K562 (cell line): ENCODE results near the gene CDKN2C. TPM values are rescaled to one million over a fixed set of nuclear protein-coding genes. Genes with fewer than 3 reads are reported as not detected.

ENCODE experiments used
- ARID3A ChIP-seq: IDR thresholded peaks from 2 replicates; pipeline ENCODE4 v1.6.1; 2012; ENCODE audit warnings: low read depth, low read length, improper control_type of control experiment, borderline replicate concordance
- E2F8 ChIP-seq: fragments of 450-650 bp; IDR thresholded peaks from 2 replicates; pipeline ENCODE4 v1.7.1; 2018; ENCODE audit warnings: mild to moderate bottlenecking, low read depth; ENCODE audit not compliant: partially characterized antibody
- ELF2 ChIP-seq: fragments of 250-450 bp; sonication (Bioruptor Pico); IDR thresholded peaks from 2 replicates; pipeline ENCODE4 v1.5.0; 2021; ENCODE audit warnings: mild to moderate bottlenecking
- FIP1L1 ChIP-seq: fragments of 200-400 bp; formaldehyde crosslinking; IDR thresholded peaks from 2 replicates; pipeline ENCODE4 v1.6.1; 2018; ENCODE audit warnings: mild to moderate bottlenecking, low read depth, low read length; ENCODE audit not compliant: poor library complexity, severe bottlenecking
- FOXA1 ChIP-seq: fragments of 450-650 bp; IDR thresholded peaks from 2 replicates; pipeline ENCODE4 v1.6.1; 2016; ENCODE audit warnings: mild to moderate bottlenecking, borderline replicate concordance
- MAFK ChIP-seq: IDR thresholded peaks from 2 replicates; pipeline ENCODE4 v1.6.1; 2011; ENCODE audit warnings: low read length, improper control_type of control experiment
- MTA2 ChIP-seq: fragments of 450-650 bp; IDR thresholded peaks from 2 replicates; pipeline ENCODE4 v1.6.1; 2016; ENCODE audit warnings: low read depth
- NR0B1 ChIP-seq: fragments of 450-650 bp; IDR thresholded peaks from one replicate; pipeline ENCODE4 v1.6.1; 2018; ENCODE audit warnings: mild to moderate bottlenecking, moderate library complexity; ENCODE audit not compliant: partially characterized antibody
- POLR3A ChIP-seq: IDR thresholded peaks from 2 replicates; pipeline ENCODE4 v1.6.1; 2011; ENCODE audit warnings: borderline replicate concordance, mild to moderate bottlenecking, moderate library complexity; ENCODE audit not compliant: insufficient read length, insufficient read depth; ENCODE audit errors: extremely low read depth
- ZC3H8 ChIP-seq: fragments of 450-650 bp; IDR thresholded peaks from 2 replicates; pipeline ENCODE4 v1.6.1; 2017
- ZNF263 ChIP-seq: sonication (generic); formaldehyde crosslinking; IDR thresholded peaks from 2 replicates; pipeline ENCODE4 v1.8.0; 2022; ENCODE audit warnings: mild to moderate bottlenecking, missing genetic modification reagents, borderline replicate concordance
- ZNF324 ChIP-seq: fragments of 250-450 bp; sonication (Bioruptor Pico); IDR thresholded peaks from 2 replicates; pipeline ENCODE4 v1.4.0; 2020; ENCODE audit warnings: mild to moderate bottlenecking
- ZNF436 ChIP-seq: fragments of 250-450, 450-650 bp; sonication (Bioruptor Pico); formaldehyde crosslinking; IDR thresholded peaks from 2 replicates; pipeline ENCODE4 v1.7.0; 2020; ENCODE audit warnings: mild to moderate bottlenecking
- ZNF695 ChIP-seq: fragments of 450-650 bp; formaldehyde crosslinking; IDR thresholded peaks from 2 replicates; pipeline ENCODE4 v1.4.0; 2020; ENCODE audit warnings: mild to moderate bottlenecking, moderate library complexity
- polyA plus RNA-seq, 8 experiments: library from polyadenylated mRNA; depleted of rRNA in 4 of 8; stranded (reverse) in 5 of 8; unstranded in 3 of 8; fragments of >200 nt; fragmentation: Nextera tagmentation in 2 of 8; fragmentation: Illumina TruSeq in 1 of 8; extraction: Ambion mirVana in 2 of 8; extraction: Trizol in 1 of 8; gene quantifications; 2 replicates each; pipeline versions ENCODE4 v1.2.1 to v1.2.3, GENCODE V29; 2011 to 2014; ENCODE audit warnings: inconsistent platforms in 1 of 8, missing spikeins in 1 of 8
- total RNA-seq, 7 experiments: library from RNA; depleted of rRNA in 6 of 7; stranded (reverse); fragments of >200 nt in 6 of 7; fragmentation: Illumina TruSeq in 2 of 7; extraction: Trizol in 2 of 7; gene quantifications; 2 replicates each; pipeline versions ENCODE4 v1.2.1 to v1.2.3, GENCODE V29; 2011 to 2021; ENCODE audit warnings: low replicate concordance in 1 of 7
- TF ChIP-seq, protein P1 (sequence below): fragments of 450-650 bp; IDR thresholded peaks from 2 replicates; pipeline ENCODE4 v1.7.0; 2016; ENCODE audit warnings: borderline replicate concordance

The CDKN2C gene
- total and polyA plus RNA-seq, 9 of the 15 experiments (the other 6 are each of a cell fraction or from before 2014, with no cell fraction given), result 11.9 to 74.3 (median 45.9) TPM

- no peak for TF ChIP-seq E2F8
- no peak for TF ChIP-seq ZC3H8
- TF ChIP-seq MAFK, result peak; percentile 52
- no peak for TF ChIP-seq ELF2 (CRISPR knock-in tag)
- TF ChIP-seq POLR3A, result no peak
- TF ChIP-seq, protein P1, sequence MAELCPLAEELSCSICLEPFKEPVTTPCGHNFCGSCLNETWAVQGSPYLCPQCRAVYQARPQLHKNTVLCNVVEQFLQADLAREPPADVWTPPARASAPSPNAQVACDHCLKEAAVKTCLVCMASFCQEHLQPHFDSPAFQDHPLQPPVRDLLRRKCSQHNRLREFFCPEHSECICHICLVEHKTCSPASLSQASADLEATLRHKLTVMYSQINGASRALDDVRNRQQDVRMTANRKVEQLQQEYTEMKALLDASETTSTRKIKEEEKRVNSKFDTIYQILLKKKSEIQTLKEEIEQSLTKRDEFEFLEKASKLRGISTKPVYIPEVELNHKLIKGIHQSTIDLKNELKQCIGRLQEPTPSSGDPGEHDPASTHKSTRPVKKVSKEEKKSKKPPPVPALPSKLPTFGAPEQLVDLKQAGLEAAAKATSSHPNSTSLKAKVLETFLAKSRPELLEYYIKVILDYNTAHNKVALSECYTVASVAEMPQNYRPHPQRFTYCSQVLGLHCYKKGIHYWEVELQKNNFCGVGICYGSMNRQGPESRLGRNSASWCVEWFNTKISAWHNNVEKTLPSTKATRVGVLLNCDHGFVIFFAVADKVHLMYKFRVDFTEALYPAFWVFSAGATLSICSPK, result no peak
- TF ChIP-seq ARID3A, result no peak
- TF ChIP-seq FOXA1, result no peak
- no peak for TF ChIP-seq MTA2
- TF ChIP-seq ZNF436 (CRISPR knock-in tag), result no peak
- TF ChIP-seq ZNF263 (CRISPR knock-in tag), result no peak
- 0 out of 2 replicates have a peak, but pooled peaks have one; percentile 37 for TF ChIP-seq ZNF324 (CRISPR knock-in tag)
- no peak for TF ChIP-seq FIP1L1
- peak; percentile 27; the same call in 1 of the 2 replicates for TF ChIP-seq ZNF695 (CRISPR knock-in tag)
- TF ChIP-seq NR0B1, result no peak
These were observed at the start of gene CDKN2C (continued) for GRCh38 chr1:50969611-50970508.
